Aorta (tissue), 5 donors: Measurements from ENCODE around the gene SNX33. TPM values are rescaled to one million over a fixed set of nuclear protein-coding genes. Genes with fewer than 3 reads are reported as not detected.

Source experiments
- ATAC-seq: fragments of 200-7000 bp; cut with Tn5 transposase; one replicate; pipeline ENCODE4 v1.9.1; 2022; ENCODE audit warnings: moderate library complexity; ENCODE audit not compliant: low FRiP score
- DNase-seq, 2 donors: peaks; one replicate each; pipeline ENCODE4 v3.0.0-alpha.2; 2020
- H3K27ac ChIP-seq, 2 donors: one replicate each; pipeline ENCODE4 v1.5.1; 2013; ENCODE audit warnings: low read length in 2 of 2, mild to moderate bottlenecking in 2 of 2, moderate library complexity in 2 of 2, control low read depth in 1 of 2, inconsistent platforms in 1 of 2, low read depth in 1 of 2
- H3K27me3 ChIP-seq, 2 donors: one replicate each; pipeline ENCODE4 v1.6.1; 2013; ENCODE audit warnings: control low read depth in 1 of 2, low read length in 1 of 2, mild to moderate bottlenecking in 1 of 2, moderate library complexity in 1 of 2; ENCODE audit not compliant: insufficient read depth in 2 of 2, control insufficient read depth in 1 of 2
- H3K36me3 ChIP-seq, 2 donors: one replicate each; pipeline ENCODE4 v1.6.1; 2013; ENCODE audit warnings: control low read depth in 1 of 2, low read length in 1 of 2, mild to moderate bottlenecking in 1 of 2; ENCODE audit not compliant: insufficient read depth in 2 of 2, control insufficient read depth in 1 of 2
- H3K4me1 ChIP-seq, 2 donors: one replicate each; pipeline ENCODE4 v1.6.1; 2013; ENCODE audit warnings: low read length in 2 of 2, control low read depth in 1 of 2, mild to moderate bottlenecking in 1 of 2, moderate library complexity in 1 of 2; ENCODE audit not compliant: insufficient read depth in 2 of 2, control insufficient read depth in 1 of 2
- H3K4me3 ChIP-seq, 2 donors: one replicate each; pipeline ENCODE4 v1.5.1; 2013; ENCODE audit warnings: low read length in 2 of 2, control low read depth in 1 of 2, mild to moderate bottlenecking in 1 of 2
- H3K9me3 ChIP-seq: one replicate; pipeline ENCODE4 v1.6.1; 2013; ENCODE audit warnings: mild to moderate bottlenecking, low read length; ENCODE audit not compliant: control insufficient read depth
- WGBS, 2 donors: extraction: QIAGEN DNeasy Blood & Tissue Kit; methylation state at CpG; one replicate each; pipeline ENCODE4 v1.1.7; 2013; 5-methylcytosine and 5-hydroxymethylcytosine counted together
- intact Hi-C, 2 donors: fragments of 100-400 bp; cut with DNase I; formaldehyde crosslinking; loops; one replicate each; pipeline versions ENCODE4 v1.14.2 to v1.15.0; 2022
- polyA plus RNA-seq, 2 donors: library from polyadenylated mRNA; stranded (reverse); fragments of 200-250 nt; gene quantifications; one replicate each; pipeline ENCODE4 v1.2.3, GENCODE V29; 2013
- total RNA-seq, 2 donors: library from RNA; stranded (reverse); fragmentation: NEBNext Ultra II Directional; extraction: Animal tissue kit (Norgen Biotek cat#: 25700); gene quantifications; one replicate each; pipeline ENCODE4 v1.2.1, GENCODE V29; 2021
- donor health status: healthy with polysubstance abuse.
- donor health status: Bipolar disorder and iron deficiency.
- donor health status: DM: no; HTN: no; CAD: no.
- donor health status: DM: no; HTN: no; CAD: no.
- donor health status: DM: yes; HTN: yes; CAD: no.

Gene SNX33
- total and polyA plus RNA-seq, 4 donors, result 6.3 to 59.5 (median 28.8) TPM

- no peaks in the 10 kb centered on the region for H3K36me3 ChIP-seq
- intact Hi-C loops, result loop anchor here (5.0 kb wide), 2 partner anchors 32 to 42 kb away; no protein-coding TSS in a partner anchor
- no peaks in the 10 kb centered on the region for H3K27me3 ChIP-seq
- peak within 1 kb of the TSS; percentile 43 to 46 for H3K4me3 ChIP-seq
- ATAC-seq, result peak; percentile 97
- H3K4me1 ChIP-seq, result peaks cover 0 to 13% of the 10 kb centered on the region in 2 donors
- peak within 1 kb of the TSS; percentile 45 to 76 for H3K27ac ChIP-seq
- 0% methylated on average over 80 to 83 of the region's 83 CpGs for WGBS, 2 donors
- H3K9me3 ChIP-seq, result no peaks in the 10 kb centered on the region
- DNase-seq, result peak; percentile 97
Observed at GRCh38 chr15:75639709-75640482, 7.8 kb upstream of the SNX33 start, which contains the start of gene IMP3. IMP3 (minus strand) TSS chr15:75640224; CDS start chr15:75640168, 56 bp downstream.

- Histone ChIP-seq H3K27me3 (no peaks in the 10 kb centered on the region), H3K9me3 (no peaks in the 10 kb centered on the region), H3K4me3 (peak overlapping the region; percentile 43 to 44), H3K27ac (peak overlapping the region; percentile 45 to 65), H3K4me1 (peaks cover 0 to 13% of the 10 kb centered on the region in 2 donors), H3K36me3 (no peaks in the 10 kb centered on the region)
- intact Hi-C loops, result no loop called here
- DNase-seq, result no peak
- 9% methylated on average over 17 of the region's 17 CpGs for WGBS, 2 donors
- peak; percentile 44 for ATAC-seq
Observed at GRCh38 chr15:75640483-75641178, 7.1 kb upstream of the SNX33 start.

GRCh38 chr15:75641179-75641503, 6.6 kb upstream of the SNX33 start:
- H3K4me1 ChIP-seq, result peaks cover 0 to 13% of the 10 kb centered on the region in 2 donors
- H3K27me3 ChIP-seq, result no peaks in the 10 kb centered on the region
- H3K9me3 ChIP-seq, result no peaks in the 10 kb centered on the region
- H3K4me3 ChIP-seq, result no peak overlapping the region
- H3K27ac ChIP-seq, result no peak overlapping the region
- 79% methylated on average over 4 of the region's 4 CpGs for WGBS, 2 donors
- H3K36me3 ChIP-seq, result no peaks in the 10 kb centered on the region
- intact Hi-C loops, result no loop called here
- ATAC-seq (no peak), DNase-seq (no peak)

GRCh38 chr15:75641603-75642002, 6.1 kb upstream of the SNX33 start:
- no peaks in the 10 kb centered on the region for H3K36me3 ChIP-seq
- no peaks in the 10 kb centered on the region for H3K27me3 ChIP-seq
- no peak overlapping the region for H3K27ac ChIP-seq
- H3K4me1 ChIP-seq, result peaks cover 0 to 13% of the 10 kb centered on the region in 2 donors
- ATAC-seq (no peak), DNase-seq (no peak)
- intact Hi-C loops, result no loop called here
- 90 to 92% methylated on average over 5 of the region's 5 CpGs for WGBS, 2 donors
- H3K9me3 ChIP-seq, result no peaks in the 10 kb centered on the region
- H3K4me3 ChIP-seq, result no peak overlapping the region

GRCh38 chr15:75644376-75644775, 3.3 kb upstream of the SNX33 start:
- WGBS, 2 donors, result 73 to 75% methylated on average over 2 of the region's 2 CpGs
- H3K4me1 ChIP-seq, result peaks cover 0 to 4% of the 10 kb centered on the region in 2 donors
- no peaks in the 10 kb centered on the region for H3K9me3 ChIP-seq
- DNase-seq, result no peak
- H3K36me3 ChIP-seq, result no peaks in the 10 kb centered on the region
- H3K4me3 ChIP-seq, result no peak overlapping the region
- ATAC-seq, result no peak
- H3K27ac ChIP-seq, result no peak overlapping the region
- intact Hi-C loops, result no loop called here
- H3K27me3 ChIP-seq, result no peaks in the 10 kb centered on the region

GRCh38 chr15:75646112-75646943, 1.4 kb upstream of the SNX33 start:
- 29 to 35% methylated on average over 5 of the region's 5 CpGs for WGBS, 2 donors
- ATAC-seq (no peak), DNase-seq (no peak)
- H3K36me3 ChIP-seq, result no peaks in the 10 kb centered on the region
- H3K27me3 ChIP-seq, result no peaks in the 10 kb centered on the region
- H3K27ac ChIP-seq, result peak overlapping the region; percentile 87 to 97
- no peaks in the 10 kb centered on the region for H3K9me3 ChIP-seq
- intact Hi-C loops, result loop anchor here in 1 of 2 donors (2.0 kb wide), 1 partner anchor 14 kb away; no protein-coding TSS in a partner anchor
- H3K4me1 ChIP-seq, result no peaks in the 10 kb centered on the region
- H3K4me3 ChIP-seq, result peak overlapping the region; percentile 77 to 79

GRCh38 chr15:75646944-75647364, 758 bp upstream of the SNX33 start:
- peak overlapping the region; percentile 77 to 79 for H3K4me3 ChIP-seq
- ATAC-seq, result peak; percentile 43
- no peaks in the 10 kb centered on the region for H3K36me3 ChIP-seq
- intact Hi-C loops, result loop anchor here in 1 of 2 donors (2.0 kb wide), 1 partner anchor 14 kb away; no protein-coding TSS in a partner anchor
- no peaks in the 10 kb centered on the region for H3K9me3 ChIP-seq
- no peaks in the 10 kb centered on the region for H3K4me1 ChIP-seq
- DNase-seq, result no peak
- peak overlapping the region; percentile 87 to 97 for H3K27ac ChIP-seq
- 0 to 1% methylated on average over 26 of the region's 26 CpGs for WGBS, 2 donors
- no peaks in the 10 kb centered on the region for H3K27me3 ChIP-seq
